PC-3 (cell line): ENCODE measurements around the gene FAM50B.

Experiments used
- EZH2 ChIP-seq: fragments of 300-600 bp; sonication (generic); IDR thresholded peaks from one replicate; pipeline ENCODE4 v1.6.1; 2017; ENCODE audit warnings: antibody characterized with exemption, mild to moderate bottlenecking, low read length; ENCODE audit not compliant: unreplicated experiment
- EZH2phosphoT487 ChIP-seq: fragments of 300-600 bp; sonication (generic); IDR thresholded peaks from 2 replicates; pipeline ENCODE4 v1.6.1; 2018; ENCODE audit warnings: mild to moderate bottlenecking, antibody characterized with exemption, low read length, borderline replicate concordance
- TF ChIP-seq, protein P1 (sequence below): fragments of 300-600 bp; sonication (generic); conservative IDR thresholded peaks from 2 replicates; pipeline ENCODE4 v1.5.1; 2017; ENCODE audit warnings: antibody characterized with exemption, low read depth, mild to moderate bottlenecking, low read length

DNA sequence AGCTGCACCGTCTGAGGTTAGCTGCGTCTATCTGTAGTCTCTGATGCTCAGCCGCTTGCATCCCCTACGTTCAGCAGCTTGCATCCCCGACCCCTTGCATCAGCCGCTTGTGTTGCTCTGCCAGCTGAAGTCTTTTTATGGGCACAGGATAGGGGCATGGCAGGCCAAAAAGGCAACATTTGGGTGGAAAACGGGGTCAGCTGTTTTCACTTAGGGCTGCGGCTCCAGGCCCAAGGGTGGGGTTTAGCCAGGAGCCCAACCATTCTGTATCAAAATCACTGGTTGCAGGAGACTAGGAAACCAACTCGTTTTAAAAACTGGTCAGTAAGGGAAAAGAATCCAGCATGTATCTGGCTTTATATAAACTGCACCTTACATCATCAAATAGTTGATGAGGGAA is 49.9 kb downstream of the FAM50B start:
- TF ChIP-seq, protein P1, sequence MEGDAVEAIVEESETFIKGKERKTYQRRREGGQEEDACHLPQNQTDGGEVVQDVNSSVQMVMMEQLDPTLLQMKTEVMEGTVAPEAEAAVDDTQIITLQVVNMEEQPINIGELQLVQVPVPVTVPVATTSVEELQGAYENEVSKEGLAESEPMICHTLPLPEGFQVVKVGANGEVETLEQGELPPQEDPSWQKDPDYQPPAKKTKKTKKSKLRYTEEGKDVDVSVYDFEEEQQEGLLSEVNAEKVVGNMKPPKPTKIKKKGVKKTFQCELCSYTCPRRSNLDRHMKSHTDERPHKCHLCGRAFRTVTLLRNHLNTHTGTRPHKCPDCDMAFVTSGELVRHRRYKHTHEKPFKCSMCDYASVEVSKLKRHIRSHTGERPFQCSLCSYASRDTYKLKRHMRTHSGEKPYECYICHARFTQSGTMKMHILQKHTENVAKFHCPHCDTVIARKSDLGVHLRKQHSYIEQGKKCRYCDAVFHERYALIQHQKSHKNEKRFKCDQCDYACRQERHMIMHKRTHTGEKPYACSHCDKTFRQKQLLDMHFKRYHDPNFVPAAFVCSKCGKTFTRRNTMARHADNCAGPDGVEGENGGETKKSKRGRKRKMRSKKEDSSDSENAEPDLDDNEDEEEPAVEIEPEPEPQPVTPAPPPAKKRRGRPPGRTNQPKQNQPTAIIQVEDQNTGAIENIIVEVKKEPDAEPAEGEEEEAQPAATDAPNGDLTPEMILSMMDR: no peak
- TF ChIP-seq EZH2: no peak
- TF ChIP-seq EZH2phosphoT487: no peak
